ENCODE measurements around the gene WFIKKN1.

- TF ChIP-seq PREB (CRISPR knock-in tag; IDR thresholded peaks at IDR 0.05), result no peak
- TF ChIP-seq ZNF772 (CRISPR knock-in tag; IDR thresholded peaks at IDR 0.05), result no peak
- TF ChIP-seq REST (IDR thresholded peaks at IDR 0.05; ENCODE audit: borderline replicate concordance in 1 of 2, low read depth in 1 of 2, low read length in 2 of 2), result no peak
- TF ChIP-seq SP2 (CRISPR knock-in tag; IDR thresholded peaks at IDR 0.05), result no peak
- no peak for TF ChIP-seq CTCF (CRISPR knock-in tag; IDR thresholded peaks at IDR 0.05)
Measured at GRCh38 chr16:625117-625976, 5.4 kb upstream of the WFIKKN1 start.
